Peyer's patch (tissue), 4 donors: ENCODE data around the gene CACNA2D3. TPM values are rescaled to one million over a fixed set of nuclear protein-coding genes. Genes with fewer than 3 reads are reported as not detected.

Experiments used
- DNase-seq, 3 donors: peaks; one replicate each; pipeline ENCODE4 v3.0.0-alpha.2; 2017 to 2019
- H3K27ac ChIP-seq, 4 donors: fragments of 200-600 bp; sonication (generic); one replicate each; pipeline ENCODE4 v1.5.1; 2016 to 2019
- H3K27me3 ChIP-seq, 2 donors: fragments of 200-600 bp; sonication (generic); one replicate each; pipeline ENCODE4 v1.5.1; 2019
- H3K36me3 ChIP-seq, 3 donors: fragments of 200-600 bp; sonication (generic); one replicate each; pipeline ENCODE4 v1.5.1; 2016 to 2019
- H3K4me1 ChIP-seq, 4 donors: fragments of 200-600 bp; sonication (generic); one replicate each; pipeline ENCODE4 v1.5.1; 2016 to 2019
- H3K4me3 ChIP-seq, 4 donors: fragments of 200-600 bp; sonication (generic); 1 replicate in 3 of 4; 2 replicates in 1 of 4; pipeline ENCODE4 v1.5.1; 2016 to 2019; ENCODE audit warnings: mild to moderate bottlenecking in 1 of 4
- H3K9me3 ChIP-seq, 4 donors: fragments of 200-600 bp; sonication (generic); one replicate each; pipeline ENCODE4 v1.5.1; 2016 to 2019; ENCODE audit warnings: mild to moderate bottlenecking in 1 of 4
- POLR2A ChIP-seq, 2 donors: fragments of 450-650 bp; IDR thresholded peaks; one replicate each; pipeline ENCODE4 v1.5.1; 2017; ENCODE audit warnings: antibody characterized with exemption in 2 of 2, mild to moderate bottlenecking in 2 of 2, moderate library complexity in 2 of 2
- total RNA-seq, 4 donors: library from RNA; depleted of rRNA; stranded (reverse); fragments of >200 nt; gene quantifications; one replicate each; pipeline ENCODE4 v1.1.0, GENCODE V29; 2016
- TF ChIP-seq, protein P1 (sequence below), 6 experiments: fragments of 450-650 bp in 4 of 6; fragments of 200-600 bp in 2 of 6; sonication (generic) in 1 of 6; IDR thresholded peaks; one replicate each; pipeline ENCODE4 v1.5.1; 2017 to 2019; ENCODE audit warnings: antibody characterized with exemption in 6 of 6, mild to moderate bottlenecking in 3 of 6, moderate library complexity in 1 of 6

Gene CACNA2D3
- total RNA-seq, 4 donors from 2014 or later: 0.27 to 5.0 TPM; not detected in 2

DNA sequence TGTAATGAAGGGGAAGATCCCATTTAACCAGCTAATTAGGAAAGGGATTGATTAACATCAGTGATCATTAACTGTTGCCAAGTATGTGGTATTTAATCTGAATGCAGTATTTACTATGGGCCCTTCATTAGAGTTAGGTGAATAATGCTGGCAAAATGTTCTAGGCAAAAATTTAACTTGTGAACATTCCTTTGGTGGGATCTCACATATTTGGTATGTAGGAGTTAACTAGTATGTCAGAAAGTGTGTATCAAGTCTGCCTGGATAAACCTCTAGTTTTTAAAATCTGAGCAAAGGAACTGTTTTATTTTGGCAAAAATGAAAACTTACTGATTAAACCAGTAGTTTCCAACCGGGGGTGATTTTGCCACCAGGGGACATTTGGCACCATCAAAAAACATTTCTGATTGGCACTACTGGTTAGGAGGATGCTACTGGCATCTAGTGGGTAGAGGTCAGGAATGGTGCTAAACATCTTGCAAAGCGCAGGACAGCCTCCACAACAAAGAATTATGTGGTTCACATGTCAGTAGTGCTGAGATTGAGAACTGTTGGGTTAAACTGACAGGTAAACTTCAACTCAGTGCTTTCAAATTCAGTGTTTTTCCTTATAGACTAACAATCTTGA lies 783.0 kb downstream of the CACNA2D3 start:
- Histone ChIP-seq H3K36me3 (no peaks in the 10 kb centered on the region), H3K27ac (no peak overlapping the region), H3K27me3 (no peaks in the 10 kb centered on the region), H3K4me3 (no peak overlapping the region), H3K4me1 (no peaks in the 10 kb centered on the region), H3K9me3 (no peaks in the 10 kb centered on the region)
- TF ChIP-seq, protein P1, sequence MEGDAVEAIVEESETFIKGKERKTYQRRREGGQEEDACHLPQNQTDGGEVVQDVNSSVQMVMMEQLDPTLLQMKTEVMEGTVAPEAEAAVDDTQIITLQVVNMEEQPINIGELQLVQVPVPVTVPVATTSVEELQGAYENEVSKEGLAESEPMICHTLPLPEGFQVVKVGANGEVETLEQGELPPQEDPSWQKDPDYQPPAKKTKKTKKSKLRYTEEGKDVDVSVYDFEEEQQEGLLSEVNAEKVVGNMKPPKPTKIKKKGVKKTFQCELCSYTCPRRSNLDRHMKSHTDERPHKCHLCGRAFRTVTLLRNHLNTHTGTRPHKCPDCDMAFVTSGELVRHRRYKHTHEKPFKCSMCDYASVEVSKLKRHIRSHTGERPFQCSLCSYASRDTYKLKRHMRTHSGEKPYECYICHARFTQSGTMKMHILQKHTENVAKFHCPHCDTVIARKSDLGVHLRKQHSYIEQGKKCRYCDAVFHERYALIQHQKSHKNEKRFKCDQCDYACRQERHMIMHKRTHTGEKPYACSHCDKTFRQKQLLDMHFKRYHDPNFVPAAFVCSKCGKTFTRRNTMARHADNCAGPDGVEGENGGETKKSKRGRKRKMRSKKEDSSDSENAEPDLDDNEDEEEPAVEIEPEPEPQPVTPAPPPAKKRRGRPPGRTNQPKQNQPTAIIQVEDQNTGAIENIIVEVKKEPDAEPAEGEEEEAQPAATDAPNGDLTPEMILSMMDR (IDR thresholded peaks at IDR 0.05): no peak
- TF ChIP-seq POLR2A (IDR thresholded peaks at IDR 0.05): no peak
- no peak for DNase-seq

DNA sequence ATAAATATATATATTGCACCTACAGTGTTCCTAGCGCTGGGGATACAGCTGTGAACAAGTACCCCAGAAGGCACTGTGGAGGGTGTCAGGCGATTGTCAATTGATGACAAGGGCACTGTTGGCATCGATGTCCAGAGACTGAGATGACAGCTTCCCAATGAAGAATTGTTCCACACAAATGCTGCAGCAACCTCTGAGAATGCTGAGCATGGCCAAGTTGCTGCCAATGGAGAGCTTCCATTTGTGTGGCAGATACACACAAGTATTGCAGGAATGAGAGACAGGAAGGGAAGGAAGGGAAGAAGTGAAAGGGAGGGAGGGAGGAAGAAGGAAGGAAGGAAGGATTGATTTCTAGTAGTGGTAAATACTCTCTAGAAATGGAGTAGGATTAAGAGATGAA lies 783.6 kb downstream of the CACNA2D3 start:
- H3K4me1 ChIP-seq: no peaks in the 10 kb centered on the region
- H3K36me3 ChIP-seq: no peaks in the 10 kb centered on the region
- H3K27ac ChIP-seq: no peak overlapping the region
- DNase-seq: no peak
- no peak overlapping the region for H3K4me3 ChIP-seq
- no peaks in the 10 kb centered on the region for H3K9me3 ChIP-seq
- no peaks in the 10 kb centered on the region for H3K27me3 ChIP-seq
- TF ChIP-seq, protein P1 (IDR thresholded peaks at IDR 0.05): no peak
- TF ChIP-seq POLR2A (IDR thresholded peaks at IDR 0.05): no peak

- Histone ChIP-seq H3K9me3 (no peaks in the 10 kb centered on the region), H3K4me3 (no peak overlapping the region), H3K27me3 (no peaks in the 10 kb centered on the region), H3K27ac (no peak overlapping the region), H3K36me3 (no peaks in the 10 kb centered on the region), H3K4me1 (no peaks in the 10 kb centered on the region)
- TF ChIP-seq, protein P1 (IDR thresholded peaks at IDR 0.05): no peak
- no peak for TF ChIP-seq POLR2A (IDR thresholded peaks at IDR 0.05)
- no peak for DNase-seq
These were observed 784.4 kb downstream of the CACNA2D3 start for GRCh38 chr3:54906763-54907162.

GRCh38 chr3:54909191-54909590 lies 786.8 kb downstream of the CACNA2D3 start:
- Histone ChIP-seq H3K4me3 (no peak overlapping the region), H3K9me3 (no peaks in the 10 kb centered on the region), H3K27ac (no peak overlapping the region), H3K4me1 (no peaks in the 10 kb centered on the region), H3K36me3 (no peaks in the 10 kb centered on the region), H3K27me3 (no peaks in the 10 kb centered on the region)
- no peak for DNase-seq
- no peak for TF ChIP-seq POLR2A (IDR thresholded peaks at IDR 0.05)
- TF ChIP-seq, protein P1 (IDR thresholded peaks at IDR 0.05): no peak

- TF ChIP-seq, protein P1 (IDR thresholded peaks at IDR 0.05): no peak
- TF ChIP-seq POLR2A (IDR thresholded peaks at IDR 0.05): no peak
- no peak overlapping the region for H3K27ac ChIP-seq
- no peaks in the 10 kb centered on the region for H3K36me3 ChIP-seq
- DNase-seq: no peak
- H3K4me1 ChIP-seq: no peaks in the 10 kb centered on the region
- H3K27me3 ChIP-seq: no peaks in the 10 kb centered on the region
- no peak overlapping the region for H3K4me3 ChIP-seq
- no peaks in the 10 kb centered on the region for H3K9me3 ChIP-seq
These were observed 791.8 kb downstream of the CACNA2D3 start for GRCh38 chr3:54914180-54914579.

DNA sequence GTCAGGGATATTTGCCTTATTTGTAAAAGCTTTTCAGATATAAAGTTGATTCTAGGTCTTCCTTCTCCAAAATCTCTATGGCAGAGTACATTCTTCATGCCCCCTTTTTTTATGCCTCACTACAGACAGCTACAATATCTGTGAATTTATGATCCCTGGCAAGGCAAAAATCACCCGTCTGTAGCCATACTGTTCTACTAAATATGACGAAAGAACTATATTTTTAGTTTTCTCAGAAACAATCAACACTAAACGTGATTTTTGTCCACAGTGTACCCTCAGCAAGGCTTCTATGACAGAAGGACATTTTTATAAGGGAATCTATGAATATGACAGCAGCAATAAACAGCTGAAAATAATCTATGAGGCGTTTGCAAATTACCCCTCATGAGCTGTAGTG lies 792.8 kb downstream of the CACNA2D3 start:
- Histone ChIP-seq H3K9me3 (no peaks in the 10 kb centered on the region), H3K36me3 (no peaks in the 10 kb centered on the region), H3K4me3 (no peak overlapping the region), H3K27me3 (no peaks in the 10 kb centered on the region), H3K4me1 (no peaks in the 10 kb centered on the region), H3K27ac (no peak overlapping the region)
- TF ChIP-seq POLR2A (IDR thresholded peaks at IDR 0.05): no peak
- TF ChIP-seq, protein P1 (IDR thresholded peaks at IDR 0.05): no peak
- DNase-seq: no peak
